IPS-NIHi11 (cell line): Measurements from ENCODE around the gene IQSEC1.

ENCODE experiments used
- DNase-seq: peaks from one replicate; pipeline ENCODE4 v3.0.0; 2012; ENCODE audit warnings: mixed read lengths, low spot score

IQSEC1 gene

DNA sequence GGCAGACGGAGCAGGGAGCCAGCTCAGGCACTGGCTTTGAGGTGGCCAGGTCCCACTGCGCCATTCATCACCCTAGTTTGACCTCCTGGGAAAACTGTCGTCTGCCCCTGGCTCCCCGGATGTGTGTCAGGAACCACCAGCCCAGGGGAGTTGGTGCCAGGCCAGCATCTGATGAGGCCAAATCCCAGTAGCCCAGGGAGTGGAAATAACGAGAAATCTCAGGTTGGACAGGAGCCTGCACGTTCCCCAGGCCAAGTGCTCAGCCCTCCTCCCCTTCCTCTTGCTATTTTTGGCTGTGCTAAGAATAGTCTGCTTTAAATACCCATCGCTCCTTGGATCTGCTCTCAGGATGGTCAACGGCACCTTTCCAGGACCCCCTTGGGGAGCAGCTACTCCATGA is 138.8 kb downstream of the IQSEC1 start:
- DNase-seq = no peak

GRCh38 chr3:12933901-12934300 is 139.3 kb downstream of the IQSEC1 start:
- DNase-seq = no peak

GRCh38 chr3:12932754-12933153 is 140.5 kb downstream of the IQSEC1 start:
- DNase-seq = no peak

DNA sequence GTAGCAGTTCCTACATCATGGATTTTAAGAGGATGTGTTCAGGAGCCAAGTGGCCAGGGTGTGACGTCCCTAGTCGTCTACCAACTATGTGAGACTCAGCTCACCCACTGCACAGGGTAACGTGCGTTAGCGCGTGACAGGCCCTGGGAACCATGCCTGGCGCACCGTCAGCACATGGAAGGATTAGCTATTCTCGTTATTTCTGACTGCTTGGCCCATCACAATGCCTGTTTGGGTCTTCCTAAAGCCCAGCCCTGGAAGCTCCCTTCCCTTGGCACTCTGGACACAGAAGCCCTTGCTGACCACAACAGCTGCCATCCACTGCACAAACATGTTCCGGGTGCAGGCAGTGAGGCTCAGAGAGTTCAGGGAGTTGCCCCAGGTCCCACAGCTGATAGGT is 140.9 kb downstream of the IQSEC1 start:
- DNase-seq = no peak

DNA sequence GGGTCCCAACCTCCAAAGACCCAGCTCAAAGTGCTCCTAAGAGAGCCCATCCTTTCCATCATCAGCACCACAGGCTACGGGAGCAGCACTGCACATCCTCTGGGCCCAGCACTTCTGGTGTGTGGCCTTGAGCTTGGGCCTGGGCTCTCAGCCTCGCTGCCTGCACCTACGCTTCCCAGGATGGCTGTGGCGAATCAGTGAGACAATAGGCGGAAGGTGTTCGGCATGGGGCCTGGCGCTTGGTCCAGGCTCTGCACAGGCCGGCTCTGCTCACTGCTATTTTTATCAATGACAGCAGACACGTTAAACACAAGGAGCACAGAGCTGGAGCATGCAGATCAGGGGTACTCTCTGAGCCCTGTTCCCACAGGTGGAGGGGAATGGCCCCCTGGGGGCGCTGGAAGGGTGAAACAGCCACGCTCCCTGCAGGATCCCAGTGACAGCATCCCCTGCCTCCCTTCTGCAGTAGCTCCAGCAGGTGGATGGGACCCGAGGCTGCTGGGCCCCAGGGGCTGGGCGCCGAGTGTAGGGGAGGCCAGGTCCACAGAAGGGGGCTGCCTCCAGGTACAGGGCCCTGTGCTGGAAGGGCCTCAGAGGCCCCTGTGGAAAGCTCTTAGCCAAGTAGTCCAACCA is 141.8 kb downstream of the IQSEC1 start:
- no peak for DNase-seq

- DNase-seq = no peak
These were observed 143.4 kb downstream of the IQSEC1 start for GRCh38 chr3:12929801-12930200.

- no peak for DNase-seq
These were observed 146.6 kb downstream of the IQSEC1 start for GRCh38 chr3:12926660-12927059.

GRCh38 chr3:12925648-12926047 is 147.6 kb downstream of the IQSEC1 start:
- DNase-seq = no peak

GRCh38 chr3:12924437-12924836 is 148.8 kb downstream of the IQSEC1 start:
- no peak for DNase-seq

DNA sequence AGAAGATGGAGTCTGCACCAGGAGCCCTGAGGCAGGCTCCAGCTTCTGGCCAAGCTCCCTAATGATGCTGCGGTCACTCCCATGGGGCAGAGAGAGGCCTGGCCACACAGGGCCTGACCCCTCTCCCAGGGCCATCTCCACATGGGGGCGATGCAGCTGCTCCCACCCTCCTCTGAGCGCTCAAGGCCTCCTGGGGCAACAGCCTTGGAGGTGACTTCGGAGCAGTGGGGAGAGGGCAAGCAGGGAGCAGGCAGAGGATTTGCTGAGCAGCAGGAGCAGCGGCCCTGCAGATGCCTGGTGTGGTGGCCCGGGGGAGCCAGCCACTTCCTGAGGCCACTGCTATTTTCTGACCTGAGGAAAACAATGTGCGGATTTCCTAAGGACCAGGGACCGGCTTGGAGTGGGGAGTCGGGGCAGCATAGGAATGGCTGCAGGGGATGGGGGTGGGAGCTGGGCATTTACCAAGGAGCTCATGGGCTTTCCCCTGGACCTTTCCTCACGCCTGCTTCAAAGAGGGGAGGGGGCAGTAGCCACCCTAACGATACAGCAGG is 150.3 kb downstream of the IQSEC1 start:
- DNase-seq = no peak

DNA sequence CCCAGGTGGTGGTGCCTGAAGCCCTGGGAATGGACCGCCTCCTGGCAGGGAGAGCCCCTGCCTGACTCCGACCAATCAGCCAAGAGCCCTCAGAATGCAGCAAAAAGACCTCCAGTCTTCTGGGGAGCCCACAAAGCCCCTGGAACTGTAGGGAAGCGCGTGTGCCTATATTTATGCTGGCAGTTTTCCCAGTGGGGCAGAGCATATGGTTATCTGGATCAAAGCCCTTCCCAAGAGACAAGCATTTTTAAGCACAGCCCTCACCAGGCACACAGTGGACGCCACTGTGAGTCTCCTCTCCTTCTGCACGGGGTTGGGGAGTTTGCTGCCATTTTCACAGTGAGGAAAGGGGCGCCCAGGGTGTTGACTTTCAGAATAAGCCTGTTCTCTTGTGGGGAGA is 150.9 kb downstream of the IQSEC1 start:
- DNase-seq = no peak

DNA sequence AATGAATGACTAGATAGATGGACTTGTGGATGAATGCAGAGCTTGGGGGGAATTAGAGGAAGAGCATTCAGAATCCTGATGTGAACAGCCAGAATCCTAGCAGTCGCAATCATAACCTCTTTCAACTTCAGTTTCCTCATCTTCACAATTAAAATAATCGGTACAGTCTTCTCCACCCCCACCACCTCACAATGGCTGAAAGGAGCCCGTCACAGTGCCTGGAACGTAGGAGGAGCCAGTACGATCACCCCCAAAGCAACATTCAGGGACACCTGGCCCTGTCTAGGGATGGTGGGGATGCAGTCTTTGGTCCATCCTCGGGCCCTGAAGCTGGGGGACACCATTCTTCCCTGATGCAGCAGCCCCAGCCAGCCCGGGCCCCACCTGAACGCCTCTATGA is 151.5 kb downstream of the IQSEC1 start:
- DNase-seq = no peak

- DNase-seq = no peak
These were observed 152.3 kb downstream of the IQSEC1 start for GRCh38 chr3:12920967-12921366.

- no peak for DNase-seq
These were observed 154.0 kb downstream of the IQSEC1 start for GRCh38 chr3:12919205-12919604.

- no peak for DNase-seq
These were observed 155.0 kb downstream of the IQSEC1 start for GRCh38 chr3:12918231-12918630.

DNA sequence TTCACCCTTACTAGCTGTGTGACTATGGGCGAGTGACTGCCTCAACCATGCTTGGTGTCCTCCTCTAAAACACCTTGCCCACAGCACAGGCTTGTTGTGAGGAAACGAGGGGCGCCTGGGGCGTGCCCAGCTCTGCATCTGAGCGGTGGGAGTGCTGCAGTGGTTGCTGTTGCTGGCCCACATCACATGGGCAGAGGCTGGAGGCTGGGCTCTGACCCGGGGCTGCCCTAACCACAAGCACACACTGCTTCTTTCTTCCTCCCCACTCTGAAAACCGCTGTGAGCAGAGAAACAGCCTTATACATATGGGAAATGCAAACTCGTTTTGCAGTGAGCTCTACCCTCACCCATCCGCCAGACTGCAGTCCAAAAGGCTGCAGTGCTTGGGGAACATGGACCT is 157.1 kb downstream of the IQSEC1 start:
- no peak for DNase-seq

- no peak for DNase-seq
These were observed 159.1 kb downstream of the IQSEC1 start for GRCh38 chr3:12914088-12914487.

- DNase-seq = no peak
These were observed 161.3 kb downstream of the IQSEC1 start for GRCh38 chr3:12911881-12912415.

DNA sequence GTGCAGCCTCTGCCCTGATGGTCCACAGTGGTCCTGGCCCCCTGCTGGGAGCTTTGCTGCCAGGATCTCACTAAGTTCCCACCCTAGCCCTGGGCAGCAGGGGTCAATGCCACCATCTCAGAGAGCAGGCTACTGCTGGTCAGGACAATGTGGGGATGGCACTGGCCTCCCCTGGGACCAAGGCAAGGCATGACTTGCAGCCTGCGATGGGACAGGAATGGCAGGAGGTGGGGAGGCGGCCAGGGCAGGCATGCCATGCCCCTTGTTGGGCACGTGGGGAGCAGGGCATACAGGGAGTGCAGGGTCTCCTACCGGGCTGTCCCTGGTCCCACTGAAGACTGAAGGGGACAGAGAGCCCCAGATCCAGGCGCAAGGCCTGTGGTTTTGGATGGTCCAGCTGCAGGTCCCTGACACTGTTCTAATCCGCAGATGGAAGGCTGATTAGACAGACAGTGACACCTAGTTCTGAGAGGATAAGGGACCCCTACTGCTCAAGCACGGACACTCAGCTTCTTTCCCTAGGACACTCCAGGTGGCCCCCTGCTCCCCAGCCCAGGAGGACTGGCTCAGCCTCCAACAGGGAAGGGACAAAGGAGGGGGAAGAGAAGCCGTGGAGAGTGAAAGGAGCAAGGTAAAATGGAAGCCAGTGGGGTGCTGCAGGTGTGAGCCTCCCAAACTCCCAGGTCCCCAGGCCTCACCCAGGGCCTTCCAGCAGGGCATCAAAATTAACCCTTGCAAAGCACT is 162.7 kb downstream of the IQSEC1 start:
- DNase-seq = no peak

GRCh38 chr3:12909710-12910109 is 163.5 kb downstream of the IQSEC1 start:
- DNase-seq = no peak

DNA sequence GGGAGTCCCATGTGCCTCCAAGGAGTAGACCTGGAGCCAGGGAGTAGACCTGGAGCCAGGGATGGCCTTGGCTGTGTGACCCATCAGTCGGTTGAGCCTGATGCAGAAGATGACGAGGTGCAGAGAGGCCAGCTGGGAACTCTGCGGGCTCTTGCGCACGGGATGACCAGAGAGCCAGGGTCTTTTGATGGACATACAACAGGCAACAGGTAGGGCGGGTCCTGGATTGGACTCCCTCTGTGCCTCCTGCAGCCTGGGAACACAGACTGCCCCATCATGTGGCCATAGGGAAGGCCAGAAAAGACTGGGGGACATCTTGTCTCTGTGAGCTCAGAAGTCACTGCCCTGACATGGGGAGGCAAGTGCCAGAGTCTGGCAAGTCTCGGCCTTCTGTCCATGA is 164.4 kb downstream of the IQSEC1 start:
- no peak for DNase-seq

GRCh38 chr3:12908136-12908730 is 165.0 kb downstream of the IQSEC1 start:
- DNase-seq = no peak

DNA sequence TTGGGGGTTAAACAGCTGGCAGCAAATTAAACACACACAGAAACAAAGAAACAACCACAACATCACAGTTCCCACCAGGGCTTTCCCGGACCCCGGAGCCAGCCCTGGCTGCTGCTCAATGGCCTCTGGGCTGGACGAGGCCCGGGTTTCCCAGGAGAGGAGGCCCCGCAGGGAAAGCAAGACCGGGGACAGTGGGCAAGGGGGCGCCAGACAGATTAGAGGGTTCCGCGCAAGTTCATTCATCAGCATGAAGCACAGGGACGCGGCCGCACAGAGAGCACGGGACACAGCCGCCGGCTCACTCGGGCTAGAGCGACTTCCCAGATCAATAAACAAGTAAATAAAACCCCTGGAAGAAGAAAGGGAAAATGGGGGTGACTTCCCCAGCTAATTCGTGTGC is 165.5 kb downstream of the IQSEC1 start:
- no peak for DNase-seq
